WERI-Rb-1 (cell line): ENCODE data around the gene TRIO.

Source experiments
- DNase-seq: peaks from one replicate; pipeline ENCODE4 v3.0.0-alpha.2; 2020
- H3K27ac ChIP-seq: fragments of 250-450 bp; sonication (Bioruptor Pico); 2 replicates; pipeline ENCODE4 v1.5.1; 2020; ENCODE audit warnings: mild to moderate bottlenecking, moderate library complexity
- H3K27me3 ChIP-seq: fragments of 250-450 bp; sonication (Bioruptor Pico); 2 replicates; pipeline ENCODE4 v1.5.1; 2021; ENCODE audit warnings: mild to moderate bottlenecking, low read depth, moderate library complexity; ENCODE audit not compliant: insufficient read depth, severe bottlenecking
- H3K36me3 ChIP-seq: fragments of 250-450 bp; sonication (Bioruptor Pico); 2 replicates; pipeline ENCODE4 v1.5.1; 2020; ENCODE audit warnings: mild to moderate bottlenecking, moderate library complexity
- H3K4me3 ChIP-seq: 2 replicates; pipeline ENCODE4 v1.5.1; 2011; ENCODE audit warnings: low read depth, mild to moderate bottlenecking, control low read depth, low read length
- H3K9me3 ChIP-seq: fragments of 250-450 bp; sonication (Bioruptor Pico); 2 replicates; pipeline ENCODE4 v1.5.1; 2021; ENCODE audit warnings: mild to moderate bottlenecking, moderate library complexity; ENCODE audit not compliant: severe bottlenecking
- TF ChIP-seq, protein P1 (sequence below): IDR thresholded peaks from 2 replicates; pipeline ENCODE4 v1.5.1; 2011; ENCODE audit warnings: low read depth, mild to moderate bottlenecking, control low read depth, inconsistent platforms, low read length

TRIO gene

DNA sequence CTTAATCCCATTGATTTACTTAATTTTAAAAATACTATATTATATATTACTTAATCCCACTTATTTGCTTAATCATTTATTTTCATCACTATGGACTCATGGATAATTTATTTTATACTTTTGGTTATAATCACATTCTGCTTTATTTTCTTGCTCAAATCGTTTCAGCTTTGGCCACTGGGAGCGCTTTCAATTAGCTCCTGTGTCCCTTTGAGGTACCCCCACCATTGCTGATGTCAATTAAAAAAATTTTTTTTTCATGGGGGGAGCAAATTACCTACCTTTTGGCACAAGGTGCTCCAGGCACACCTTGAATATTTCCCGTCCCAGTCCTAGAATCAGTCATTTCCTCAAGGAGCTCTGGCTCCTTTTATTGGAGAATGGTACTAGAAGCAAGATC, 1.4 kb upstream of the TRIO start:
- no peak overlapping the region for H3K4me3 ChIP-seq
- no peak overlapping the region for H3K27ac ChIP-seq
- TF ChIP-seq, protein P1, sequence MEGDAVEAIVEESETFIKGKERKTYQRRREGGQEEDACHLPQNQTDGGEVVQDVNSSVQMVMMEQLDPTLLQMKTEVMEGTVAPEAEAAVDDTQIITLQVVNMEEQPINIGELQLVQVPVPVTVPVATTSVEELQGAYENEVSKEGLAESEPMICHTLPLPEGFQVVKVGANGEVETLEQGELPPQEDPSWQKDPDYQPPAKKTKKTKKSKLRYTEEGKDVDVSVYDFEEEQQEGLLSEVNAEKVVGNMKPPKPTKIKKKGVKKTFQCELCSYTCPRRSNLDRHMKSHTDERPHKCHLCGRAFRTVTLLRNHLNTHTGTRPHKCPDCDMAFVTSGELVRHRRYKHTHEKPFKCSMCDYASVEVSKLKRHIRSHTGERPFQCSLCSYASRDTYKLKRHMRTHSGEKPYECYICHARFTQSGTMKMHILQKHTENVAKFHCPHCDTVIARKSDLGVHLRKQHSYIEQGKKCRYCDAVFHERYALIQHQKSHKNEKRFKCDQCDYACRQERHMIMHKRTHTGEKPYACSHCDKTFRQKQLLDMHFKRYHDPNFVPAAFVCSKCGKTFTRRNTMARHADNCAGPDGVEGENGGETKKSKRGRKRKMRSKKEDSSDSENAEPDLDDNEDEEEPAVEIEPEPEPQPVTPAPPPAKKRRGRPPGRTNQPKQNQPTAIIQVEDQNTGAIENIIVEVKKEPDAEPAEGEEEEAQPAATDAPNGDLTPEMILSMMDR: no peak
- no peaks in the 10 kb centered on the region for H3K9me3 ChIP-seq
- no peak for DNase-seq
- H3K27me3 ChIP-seq: peaks cover 35% of the 10 kb centered on the region
- H3K36me3 ChIP-seq: peaks cover 3% of the 10 kb centered on the region; the same call in 1 of the 2 replicates

DNA sequence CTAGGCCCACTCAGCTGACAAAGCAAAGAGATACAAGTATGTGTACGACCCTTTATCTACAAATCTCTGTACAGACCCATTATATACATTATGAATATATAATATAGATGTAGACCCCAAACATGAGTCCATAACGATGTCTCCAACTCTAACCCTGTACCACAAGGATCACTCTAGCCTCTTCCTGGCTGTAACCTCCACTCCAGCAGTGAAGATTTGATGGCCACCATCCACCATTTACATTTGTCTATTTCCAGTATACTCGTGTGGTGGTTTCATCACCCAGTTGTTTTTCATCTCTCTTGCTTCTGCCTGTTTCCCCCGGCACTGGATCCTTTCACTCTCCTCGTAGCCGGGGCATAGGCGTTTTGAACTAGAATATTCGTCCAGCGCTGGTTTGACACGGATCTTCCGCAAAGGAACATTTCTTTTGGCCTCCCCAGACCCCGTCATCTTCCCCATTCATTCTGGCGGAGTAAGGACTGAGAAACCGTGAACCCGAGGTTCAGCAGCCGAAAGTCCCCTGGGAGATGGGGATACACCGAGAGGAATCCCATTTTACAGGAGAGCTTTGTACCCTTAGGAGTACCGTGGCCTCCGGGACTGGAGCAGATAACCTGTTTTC, 828 bp upstream of the TRIO start:
- Histone ChIP-seq H3K36me3 (peaks cover 3% of the 10 kb centered on the region; the same call in 1 of the 2 replicates), H3K27ac (no peak overlapping the region), H3K9me3 (no peaks in the 10 kb centered on the region), H3K4me3 (peak overlapping the region; percentile 68), H3K27me3 (peaks cover 30% of the 10 kb centered on the region)
- no peak for DNase-seq
- TF ChIP-seq, protein P1: no peak

DNA sequence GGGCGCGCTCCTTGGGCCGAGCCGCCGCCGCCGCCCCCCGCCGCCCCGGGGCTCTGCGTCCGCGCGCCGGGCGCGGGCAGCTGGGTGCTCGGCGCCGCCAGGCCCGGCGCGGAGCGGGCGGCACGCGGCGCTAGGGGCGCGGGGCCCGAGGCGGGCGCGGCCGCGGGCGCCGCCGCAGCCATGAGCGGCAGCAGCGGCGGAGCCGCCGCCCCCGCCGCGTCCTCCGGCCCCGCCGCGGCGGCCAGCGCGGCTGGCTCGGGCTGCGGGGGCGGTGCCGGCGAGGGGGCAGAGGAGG, 351 bp downstream of the TRIO start:
- peaks cover 3% of the 10 kb centered on the region; the same call in 1 of the 2 replicates for H3K36me3 ChIP-seq
- peaks cover 30% of the 10 kb centered on the region for H3K27me3 ChIP-seq
- TF ChIP-seq, protein P1: no peak
- H3K4me3 ChIP-seq: peak overlapping the region; percentile 90
- H3K27ac ChIP-seq: no peak overlapping the region
- no peaks in the 10 kb centered on the region for H3K9me3 ChIP-seq
- DNase-seq: no peak

DNA sequence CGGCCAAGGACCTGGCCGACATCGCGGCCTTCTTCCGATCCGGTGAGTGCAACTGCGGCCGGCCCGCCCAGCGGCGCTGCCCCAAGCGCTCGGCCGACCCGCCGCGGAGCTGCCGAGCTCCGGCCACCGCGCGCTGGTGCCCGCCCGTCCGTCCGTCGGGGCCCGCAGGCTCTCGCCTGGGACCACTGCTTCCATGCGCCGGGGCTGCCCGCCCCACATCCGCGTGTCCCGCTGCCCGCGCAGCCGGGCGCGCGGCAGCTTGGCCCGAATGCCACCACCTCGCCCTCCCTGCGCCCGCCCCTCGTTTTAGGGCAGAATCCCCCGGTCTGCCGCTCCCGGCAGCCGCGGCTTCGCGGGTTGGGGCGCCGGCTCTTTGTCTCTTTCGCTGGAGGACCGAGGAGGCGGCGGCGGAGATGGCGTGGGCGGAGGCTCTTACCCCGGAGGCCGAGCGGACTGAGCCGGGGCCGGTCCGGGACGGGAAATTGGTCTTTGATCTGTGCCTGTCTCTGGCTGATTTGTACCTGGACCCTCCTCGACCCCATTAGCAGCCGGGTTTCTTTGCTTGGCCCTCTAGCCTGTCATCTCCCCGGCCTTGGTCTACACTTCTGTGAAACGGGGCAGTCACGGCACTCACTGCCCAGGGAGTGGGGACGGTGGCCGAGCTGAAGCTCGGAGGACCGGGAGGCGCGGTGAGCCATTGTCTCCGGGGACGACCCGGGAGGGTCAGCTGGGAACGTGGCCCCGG, 871 bp downstream of the TRIO start:
- peak; percentile 36 for DNase-seq

DNA sequence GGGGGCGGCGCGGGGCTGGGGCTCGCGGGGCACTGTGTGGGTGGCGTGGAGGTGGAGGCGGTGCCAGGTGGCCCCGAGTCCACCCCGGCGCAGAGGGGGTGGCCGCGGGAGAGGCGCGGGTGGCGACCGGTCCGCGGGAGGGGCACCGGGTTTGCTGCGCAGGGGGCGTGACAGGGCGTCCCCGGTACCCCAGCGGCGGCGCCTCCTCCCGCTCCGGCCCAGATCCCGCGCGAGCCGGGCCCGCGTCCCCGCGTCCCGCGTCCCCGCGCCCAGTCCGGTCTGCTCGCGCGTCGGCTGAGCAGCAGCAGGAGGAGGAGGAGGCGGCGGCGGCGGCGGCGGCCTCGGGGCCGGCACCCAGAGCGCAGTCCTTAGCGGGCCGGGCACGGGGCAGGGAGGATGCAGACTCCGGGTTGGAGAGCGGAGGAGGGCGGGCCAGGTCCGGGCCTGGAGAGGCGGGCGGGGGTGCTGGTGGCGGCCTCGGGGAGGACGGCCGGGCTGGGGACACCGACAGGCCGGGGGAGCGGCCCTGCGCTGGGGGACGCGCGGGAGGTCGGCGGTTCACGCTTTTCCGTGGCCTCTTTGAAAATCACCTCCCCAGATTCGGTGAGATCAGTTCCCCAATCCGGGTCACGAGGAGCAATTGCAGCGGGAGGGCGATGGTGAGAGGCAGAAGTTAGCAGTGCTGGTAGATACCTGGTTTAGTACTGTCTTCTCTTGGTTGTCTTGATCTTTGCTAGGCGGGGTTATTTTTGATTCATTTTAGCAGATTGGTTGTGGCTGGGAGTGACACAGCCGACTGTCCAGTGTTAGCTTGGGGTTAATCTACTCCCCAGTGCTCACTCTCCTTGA, 1.7 kb downstream of the TRIO start:
- H3K4me3 ChIP-seq: peak overlapping the region; percentile 90
- peaks cover 3% of the 10 kb centered on the region; the same call in 1 of the 2 replicates for H3K36me3 ChIP-seq
- H3K27me3 ChIP-seq: peaks cover 17% of the 10 kb centered on the region
- TF ChIP-seq, protein P1: 0 out of 2 replicates have a peak, but pooled peaks have one; percentile 11
- H3K9me3 ChIP-seq: no peaks in the 10 kb centered on the region
- peak; percentile 67 for DNase-seq
- H3K27ac ChIP-seq: peak overlapping the region; percentile 12; the same call in 1 of the 2 replicates

More for the DNA sequence above, 871 bp downstream of the TRIO start:
- Histone ChIP-seq H3K27ac (peak overlapping the region; percentile 41), H3K9me3 (no peaks in the 10 kb centered on the region), H3K27me3 (peaks cover 25% of the 10 kb centered on the region), H3K4me3 (peak overlapping the region; percentile 90), H3K36me3 (peaks cover 3% of the 10 kb centered on the region; the same call in 1 of the 2 replicates)
- TF ChIP-seq, protein P1: no peak
